ENCODE results near the gene MS4A4A. TPM values are rescaled to one million over a fixed set of nuclear protein-coding genes. Genes with fewer than 3 reads are reported as not detected.

MS4A4A gene
- total RNA-seq, 2 donors from 2014 or later: not detected

- Mint-ChIP-seq H3K4me1 (no peaks in the 10 kb centered on the region), H3K36me3 (ENCODE audit: low read depth) (no peaks in the 10 kb centered on the region), H3K4me3 (no peak overlapping the region), H3K27ac (no peak overlapping the region), H3K9me3 (peaks cover 7% of the 10 kb centered on the region), H3K27me3 (ENCODE audit: insufficient read depth) (no peaks in the 10 kb centered on the region)
- no peak for TF ChIP-seq CTCF (conservative IDR thresholded peaks at IDR 0.05)
- Histone ChIP-seq H3K27me3 (ENCODE audit: control insufficient read depth, insufficient read depth, low read length, poor library complexity, severe bottlenecking) (no peaks in the 10 kb centered on the region), H3K27ac (ENCODE audit: low read depth, low read length) (no peak overlapping the region), H3K9ac (ENCODE audit: extremely low read depth, low read length, poor library complexity, severe bottlenecking) (no peak overlapping the region), H3K9me3 (ENCODE audit: control insufficient read depth, low read length) (peaks cover 18% of the 10 kb centered on the region), H3K4me3 (ENCODE audit: low read length) (no peak overlapping the region), H3K4me1 (ENCODE audit: control insufficient read depth, insufficient read depth, low read length) (no peaks in the 10 kb centered on the region), H3K36me3 (ENCODE audit: control insufficient read depth, insufficient read depth, low read length) (no peaks in the 10 kb centered on the region)
- DNase-seq: no peak
- WGBS, 2 experiments (ENCODE audit: insufficient coverage in 1 of 2, insufficient read length in 1 of 2): 88 to 94% methylated on average over 3 to 4 of the region's 4 CpGs
These were observed 19.5 kb upstream of the MS4A4A start for GRCh38 chr11:60261014-60261413.

GRCh38 chr11:60263402-60263801, 17.1 kb upstream of the MS4A4A start:
- no peak for TF ChIP-seq CTCF (conservative IDR thresholded peaks at IDR 0.05)
- H3K4me3 ChIP-seq (ENCODE audit: low read length): no peak overlapping the region
- DNase-seq: no peak
- H3K9me3 Mint-ChIP-seq: peaks cover 7% of the 10 kb centered on the region
- no peak overlapping the region for H3K27ac ChIP-seq (ENCODE audit: low read depth, low read length)
- 88 to 96% methylated on average over 4 of the region's 4 CpGs for WGBS, 2 experiments (ENCODE audit: insufficient coverage in 1 of 2, insufficient read length in 1 of 2)
- no peaks in the 10 kb centered on the region for H3K27me3 ChIP-seq (ENCODE audit: control insufficient read depth, insufficient read depth, low read length, poor library complexity, severe bottlenecking)
- H3K36me3 Mint-ChIP-seq (ENCODE audit: low read depth): no peaks in the 10 kb centered on the region
- no peaks in the 10 kb centered on the region for H3K4me1 Mint-ChIP-seq
- no peak overlapping the region for H3K27ac Mint-ChIP-seq
- no peaks in the 10 kb centered on the region for H3K36me3 ChIP-seq (ENCODE audit: control insufficient read depth, insufficient read depth, low read length)
- H3K4me3 Mint-ChIP-seq: no peak overlapping the region
- no peak overlapping the region for H3K9ac ChIP-seq (ENCODE audit: extremely low read depth, low read length, poor library complexity, severe bottlenecking)
- H3K9me3 ChIP-seq (ENCODE audit: control insufficient read depth, low read length): peaks cover 18% of the 10 kb centered on the region
- H3K27me3 Mint-ChIP-seq (ENCODE audit: insufficient read depth): no peaks in the 10 kb centered on the region
- no peaks in the 10 kb centered on the region for H3K4me1 ChIP-seq (ENCODE audit: control insufficient read depth, insufficient read depth, low read length)

GRCh38 chr11:60264644-60265043, 15.8 kb upstream of the MS4A4A start:
- H3K9me3 ChIP-seq (ENCODE audit: control insufficient read depth, low read length): peaks cover 20% of the 10 kb centered on the region
- no peaks in the 10 kb centered on the region for H3K27me3 ChIP-seq (ENCODE audit: control insufficient read depth, insufficient read depth, low read length, poor library complexity, severe bottlenecking)
- no peak for DNase-seq
- H3K4me3 ChIP-seq (ENCODE audit: low read length): no peak overlapping the region
- H3K27me3 Mint-ChIP-seq (ENCODE audit: insufficient read depth): no peaks in the 10 kb centered on the region
- H3K4me3 Mint-ChIP-seq: no peak overlapping the region
- H3K27ac Mint-ChIP-seq: no peak overlapping the region
- no peaks in the 10 kb centered on the region for H3K4me1 Mint-ChIP-seq
- H3K36me3 Mint-ChIP-seq (ENCODE audit: low read depth): no peaks in the 10 kb centered on the region
- H3K27ac ChIP-seq (ENCODE audit: low read depth, low read length): no peak overlapping the region
- no peaks in the 10 kb centered on the region for H3K36me3 ChIP-seq (ENCODE audit: control insufficient read depth, insufficient read depth, low read length)
- H3K4me1 ChIP-seq (ENCODE audit: control insufficient read depth, insufficient read depth, low read length): no peaks in the 10 kb centered on the region
- no peak overlapping the region for H3K9ac ChIP-seq (ENCODE audit: extremely low read depth, low read length, poor library complexity, severe bottlenecking)
- no peak for TF ChIP-seq CTCF (conservative IDR thresholded peaks at IDR 0.05)
- 80 to 89% methylated on average over 5 of the region's 5 CpGs for WGBS, 2 experiments (ENCODE audit: insufficient coverage in 1 of 2, insufficient read length in 1 of 2)
- peaks cover 7% of the 10 kb centered on the region for H3K9me3 Mint-ChIP-seq
